Superior temporal gyrus (tissue), 1 donor: ENCODE results near the gene GTSE1.
"Not testable (repeated sequence)": the region's sequence is repeated elsewhere in the genome, so short reads cannot be mapped to it uniquely, and the experiment has no call there.

ENCODE experiments used
- DNase-seq: peaks from one replicate; pipeline ENCODE4 v3.0.0-alpha.2; 2016; ENCODE audit errors: extremely low spot score

The GTSE1 gene

GRCh38 chr22:46296257-46297150 lies at the start of gene GTSE1:
Gene GTSE1, plus strand, starts transcription at chr22:46296870. Its CDS starts 531 bp downstream, at chr22:46297401.
- peak; percentile 98 for DNase-seq

- no peak for DNase-seq
These were observed 49.2 kb upstream of the GTSE1 start for GRCh38 chr22:46247443-46247975.

- peak; percentile 83 for DNase-seq
These were observed 46.5 kb upstream of the GTSE1 start, which contains the start of gene CDPF1 for GRCh38 chr22:46250035-46250782. Gene CDPF1, minus strand, starts transcription at chr22:46250293. Its CDS starts 2,009 bp downstream, at chr22:46248284.

- no peak for DNase-seq
These were observed 45.9 kb upstream of the GTSE1 start for GRCh38 chr22:46250783-46251125.

- DNase-seq: no peak
These were observed 45.4 kb upstream of the GTSE1 start for GRCh38 chr22:46251266-46251665.

GRCh38 chr22:46251816-46252380 lies 44.8 kb upstream of the GTSE1 start:
- no peak for DNase-seq

- DNase-seq: no peak
These were observed 40.2 kb upstream of the GTSE1 start for GRCh38 chr22:46256358-46256958.

- DNase-seq: no peak
These were observed 37.3 kb upstream of the GTSE1 start for GRCh38 chr22:46259374-46259773.

- no peak for DNase-seq
These were observed 36.6 kb upstream of the GTSE1 start for GRCh38 chr22:46260038-46260437.

- no peak for DNase-seq
These were observed 34.0 kb upstream of the GTSE1 start for GRCh38 chr22:46262449-46263215.

- DNase-seq: no peak
These were observed 33.5 kb upstream of the GTSE1 start, which contains the start of gene PKDREJ for GRCh38 chr22:46263216-46263590. Gene PKDREJ, minus strand, starts transcription at chr22:46263343. Its CDS starts 21 bp downstream, at chr22:46263322.

GRCh38 chr22:46264520-46264919 lies 32.1 kb upstream of the GTSE1 start:
- DNase-seq: not testable (repeated sequence)

GRCh38 chr22:46265627-46266026 lies 31.0 kb upstream of the GTSE1 start:
- DNase-seq: not testable (repeated sequence)

- DNase-seq: peak; percentile 79
These were observed 29.0 kb upstream of the GTSE1 start, which contains the start of gene TTC38 for GRCh38 chr22:46267431-46268279. Gene TTC38, plus strand, starts transcription at chr22:46268008. Its CDS starts 32 bp downstream, at chr22:46268040.

- no peak for DNase-seq
These were observed 27.1 kb upstream of the GTSE1 start for GRCh38 chr22:46269564-46269963.

- no peak for DNase-seq
These were observed 24.5 kb upstream of the GTSE1 start for GRCh38 chr22:46272196-46272595.

- DNase-seq: no peak
These were observed 23.8 kb upstream of the GTSE1 start for GRCh38 chr22:46272762-46273431.

GRCh38 chr22:46273432-46274148 lies 23.1 kb upstream of the GTSE1 start:
- DNase-seq: no peak

- DNase-seq: no peak
These were observed 22.3 kb upstream of the GTSE1 start for GRCh38 chr22:46274381-46274780.
